Hepatocyte (in vitro differentiated cells): ENCODE data around the gene ZNF263. TPM values are rescaled to one million over a fixed set of nuclear protein-coding genes. Genes with fewer than 3 reads are reported as not detected.

Experiments used
- DNase-seq: peaks from one replicate; pipeline ENCODE4 v3.0.0-alpha.2; 2016; ENCODE audit warnings: low spot score
- H2AFZ ChIP-seq: fragments of 200-600 bp; sonication (generic); 2 replicates; pipeline ENCODE4 v1.6.0; 2016; ENCODE audit warnings: antibody characterized with exemption, mild to moderate bottlenecking
- H3K27ac ChIP-seq: fragments of 200-600 bp; sonication (generic); 2 replicates; pipeline ENCODE4 v1.5.1; 2016; ENCODE audit warnings: mild to moderate bottlenecking
- H3K27me3 ChIP-seq: fragments of 200-600 bp; sonication (generic); 2 replicates; pipeline ENCODE4 v1.6.1; 2016
- H3K36me3 ChIP-seq: fragments of 200-600 bp; sonication (generic); replicated peaks from 2 replicates; pipeline ENCODE4 v1.5.1; 2016; ENCODE audit warnings: low read depth; ENCODE audit not compliant: insufficient read depth
- H3K4me1 ChIP-seq: fragments of 200-600 bp; sonication (generic); 2 replicates; pipeline ENCODE4 v1.5.1; 2016; ENCODE audit warnings: mild to moderate bottlenecking, moderate library complexity; ENCODE audit not compliant: insufficient read depth
- H3K4me2 ChIP-seq: fragments of 200-600 bp; sonication (generic); 2 replicates; pipeline ENCODE4 v1.6.0; 2016
- H3K4me3 ChIP-seq: fragments of 200-600 bp; sonication (generic); 2 replicates; pipeline ENCODE4 v1.5.1; 2016; ENCODE audit warnings: mild to moderate bottlenecking
- H3K79me2 ChIP-seq: fragments of 200-600 bp; sonication (generic); 2 replicates; pipeline ENCODE4 v1.6.0; 2017; ENCODE audit warnings: mild to moderate bottlenecking
- H3K9me2 ChIP-seq: fragments of 200-600 bp; sonication (generic); replicated peaks from 2 replicates; pipeline ENCODE4 v1.6.0; 2017; ENCODE audit warnings: mild to moderate bottlenecking; ENCODE audit not compliant: insufficient read depth
- H3K9me3 ChIP-seq: fragments of 200-600 bp; sonication (generic); 2 replicates; pipeline ENCODE4 v1.5.1; 2016; ENCODE audit warnings: low read depth, mild to moderate bottlenecking
- H4K20me1 ChIP-seq: fragments of 200-600 bp; sonication (generic); 2 replicates; pipeline ENCODE4 v1.6.0; 2016; ENCODE audit warnings: mild to moderate bottlenecking; ENCODE audit not compliant: insufficient read depth, poor library complexity, severe bottlenecking
- EZH2 ChIP-seq: fragments of 200-600 bp; sonication (generic); IDR thresholded peaks from 2 replicates; pipeline ENCODE4 v1.6.1; 2016; ENCODE audit warnings: antibody characterized with exemption, mild to moderate bottlenecking, borderline replicate concordance
- EZH2phosphoT487 ChIP-seq: fragments of 200-600 bp; sonication (generic); IDR thresholded peaks from one replicate; pipeline ENCODE4 v1.6.1; 2018; ENCODE audit warnings: antibody characterized with exemption, mild to moderate bottlenecking, low read depth, moderate library complexity; ENCODE audit not compliant: unreplicated experiment, severe bottlenecking
- WGBS: methylation state at CpG from one replicate; pipeline ENCODE4 v1.1.6; 2016; ENCODE audit warnings: low lambda C conversion rate; ENCODE audit errors: missing lambda C conversion rate; 5-methylcytosine and 5-hydroxymethylcytosine counted together
- polyA plus RNA-seq: library from polyadenylated mRNA; unstranded; fragments of >200 nt; fragmentation: Nextera tagmentation; extraction: Ambion mirVana; gene quantifications from 2 replicates; pipeline ENCODE4 v1.2.1, GENCODE V29; 2016
- total RNA-seq: library from RNA; depleted of rRNA; stranded (reverse); fragments of >200 nt; gene quantifications from 2 replicates; pipeline ENCODE4 v1.2.3, GENCODE V29; 2014
- TF ChIP-seq, protein P1 (sequence below): fragments of 200-600 bp; sonication (generic); IDR thresholded peaks from 2 replicates; pipeline ENCODE4 v1.5.1; 2016; ENCODE audit warnings: antibody characterized with exemption, mild to moderate bottlenecking; ENCODE audit not compliant: poor library complexity

The ZNF263 gene
- total and polyA plus RNA-seq, 2 experiments from 2014 or later, result 33.2 to 47.5 TPM

DNA sequence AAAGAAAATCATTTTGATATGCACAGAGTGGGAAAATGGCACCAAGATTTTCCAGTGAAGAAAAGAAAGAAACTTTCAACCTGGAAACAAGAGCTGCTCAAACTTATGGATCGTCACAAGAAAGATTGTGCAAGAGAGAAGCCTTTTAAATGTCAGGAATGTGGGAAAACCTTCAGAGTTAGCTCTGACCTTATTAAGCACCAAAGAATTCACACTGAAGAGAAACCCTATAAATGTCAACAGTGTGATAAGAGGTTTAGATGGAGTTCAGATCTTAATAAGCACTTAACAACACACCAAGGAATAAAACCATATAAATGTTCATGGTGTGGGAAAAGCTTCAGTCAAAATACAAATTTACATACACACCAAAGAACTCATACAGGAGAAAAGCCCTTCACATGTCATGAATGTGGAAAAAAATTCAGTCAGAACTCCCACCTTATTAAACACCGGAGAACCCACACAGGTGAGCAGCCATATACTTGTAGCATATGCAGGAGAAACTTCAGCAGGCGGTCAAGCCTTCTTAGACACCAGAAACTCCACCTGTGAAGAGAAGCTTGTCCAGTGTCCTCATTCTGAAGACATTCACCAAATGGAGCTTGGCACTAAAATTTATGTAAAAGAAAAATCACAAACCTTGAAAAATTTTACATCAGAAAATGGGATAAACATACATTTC lies 34.2 kb downstream of the ZNF263 start:
- Histone ChIP-seq H3K27me3 (no peaks in the 10 kb centered on the region), H3K9me3 (peaks cover 71% of the 10 kb centered on the region), H3K27ac (no peak overlapping the region), H3K4me3 (peak overlapping the region; percentile 16), H3K9me2 (no peaks in the 10 kb centered on the region), H3K79me2 (no peaks in the 10 kb centered on the region), H3K4me2 (no peak overlapping the region), H2AFZ (no peak overlapping the region), H3K4me1 (no peaks in the 10 kb centered on the region), H4K20me1 (no peaks in the 10 kb centered on the region), H3K36me3 (peaks cover 31% of the 10 kb centered on the region)
- 98% methylated on average over 3 of the region's 3 CpGs for WGBS
- DNase-seq, result no peak
- no peak for TF ChIP-seq EZH2
- TF ChIP-seq, protein P1, sequence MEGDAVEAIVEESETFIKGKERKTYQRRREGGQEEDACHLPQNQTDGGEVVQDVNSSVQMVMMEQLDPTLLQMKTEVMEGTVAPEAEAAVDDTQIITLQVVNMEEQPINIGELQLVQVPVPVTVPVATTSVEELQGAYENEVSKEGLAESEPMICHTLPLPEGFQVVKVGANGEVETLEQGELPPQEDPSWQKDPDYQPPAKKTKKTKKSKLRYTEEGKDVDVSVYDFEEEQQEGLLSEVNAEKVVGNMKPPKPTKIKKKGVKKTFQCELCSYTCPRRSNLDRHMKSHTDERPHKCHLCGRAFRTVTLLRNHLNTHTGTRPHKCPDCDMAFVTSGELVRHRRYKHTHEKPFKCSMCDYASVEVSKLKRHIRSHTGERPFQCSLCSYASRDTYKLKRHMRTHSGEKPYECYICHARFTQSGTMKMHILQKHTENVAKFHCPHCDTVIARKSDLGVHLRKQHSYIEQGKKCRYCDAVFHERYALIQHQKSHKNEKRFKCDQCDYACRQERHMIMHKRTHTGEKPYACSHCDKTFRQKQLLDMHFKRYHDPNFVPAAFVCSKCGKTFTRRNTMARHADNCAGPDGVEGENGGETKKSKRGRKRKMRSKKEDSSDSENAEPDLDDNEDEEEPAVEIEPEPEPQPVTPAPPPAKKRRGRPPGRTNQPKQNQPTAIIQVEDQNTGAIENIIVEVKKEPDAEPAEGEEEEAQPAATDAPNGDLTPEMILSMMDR, result no peak
- no peak for TF ChIP-seq EZH2phosphoT487

DNA sequence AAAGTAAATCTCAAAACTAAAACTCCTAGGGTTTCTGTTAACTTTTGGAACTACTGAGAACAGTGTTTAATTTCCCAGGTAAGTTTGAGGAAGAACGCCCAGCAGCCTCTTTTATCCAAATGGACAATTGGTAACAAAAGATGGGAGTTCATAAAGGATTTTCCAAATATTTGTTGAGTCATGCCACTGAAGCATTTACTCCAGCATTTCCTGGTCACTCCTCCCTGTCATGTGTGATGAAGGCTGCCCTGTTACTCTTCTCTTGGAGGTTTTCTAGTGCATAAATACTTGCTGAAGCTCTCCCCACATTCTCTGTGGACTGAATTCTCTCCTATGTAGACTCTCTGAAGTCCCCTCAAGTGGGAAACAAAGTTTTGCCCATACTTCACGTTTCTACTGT lies 38.5 kb downstream of the ZNF263 start:
- Histone ChIP-seq H3K27me3 (no peaks in the 10 kb centered on the region), H3K4me2 (no peak overlapping the region), H3K27ac (no peak overlapping the region), H3K4me1 (no peaks in the 10 kb centered on the region), H3K9me3 (peaks cover 34% of the 10 kb centered on the region), H3K79me2 (no peaks in the 10 kb centered on the region), H3K4me3 (no peak overlapping the region), H3K36me3 (peaks cover 20% of the 10 kb centered on the region), H4K20me1 (no peaks in the 10 kb centered on the region), H2AFZ (no peak overlapping the region), H3K9me2 (no peaks in the 10 kb centered on the region)
- no peak for TF ChIP-seq EZH2
- TF ChIP-seq, protein P1, result no peak
- TF ChIP-seq EZH2phosphoT487, result no peak
- WGBS, result 68% methylated on average over 2 of the region's 2 CpGs
- no peak for DNase-seq

DNA sequence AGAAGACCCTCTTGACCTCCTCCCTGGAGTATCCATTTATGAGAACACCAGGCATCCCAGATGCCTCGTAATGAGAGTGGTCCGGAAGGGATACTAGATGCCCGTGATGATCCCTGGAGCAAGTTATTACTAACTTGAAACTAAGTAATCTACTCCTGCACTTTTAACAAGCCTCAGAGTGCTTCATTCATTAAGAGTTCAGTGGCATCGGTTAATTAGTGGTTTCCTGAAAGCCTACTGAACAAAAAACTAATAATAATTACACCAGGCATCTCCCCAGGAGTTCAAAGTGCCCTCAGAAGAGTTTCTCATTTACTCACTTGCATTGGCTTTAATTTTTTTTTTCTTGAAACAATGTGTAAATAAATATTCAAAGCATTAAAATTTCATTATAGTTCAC lies 44.2 kb downstream of the ZNF263 start:
- Histone ChIP-seq H3K4me3 (no peak overlapping the region), H3K9me3 (no peaks in the 10 kb centered on the region), H3K4me1 (no peaks in the 10 kb centered on the region), H3K27ac (no peak overlapping the region), H3K4me2 (no peak overlapping the region), H4K20me1 (no peaks in the 10 kb centered on the region), H3K9me2 (no peaks in the 10 kb centered on the region), H3K27me3 (no peaks in the 10 kb centered on the region), H3K36me3 (no peaks in the 10 kb centered on the region), H3K79me2 (no peaks in the 10 kb centered on the region), H2AFZ (no peak overlapping the region)
- 84% methylated on average over 4 of the region's 4 CpGs for WGBS
- no peak for TF ChIP-seq EZH2
- TF ChIP-seq, protein P1, result no peak
- no peak for TF ChIP-seq EZH2phosphoT487
- no peak for DNase-seq
